Stimulated activated CD4-positive, alpha-beta T cell treated with anti-CD3 and anti-CD28 coated beads, TNF-alpha, amount 100 ng/mL, for 4 hours (primary cell): ENCODE results near the gene DLGAP1.

Experiments used
- DNase-seq, 3 experiments: peaks; one replicate each; pipeline ENCODE4 v3.0.0-alpha.2; 2020; ENCODE audit warnings: low read depth in 3 of 3

Gene DLGAP1

GRCh38 chr18:3821524-3821923 is 633.6 kb downstream of the DLGAP1 start:
- DNase-seq = no peak

- no peak for DNase-seq
Observed at GRCh38 chr18:3819961-3820360, 635.1 kb downstream of the DLGAP1 start.

- DNase-seq = no peak
Observed at GRCh38 chr18:3816610-3817363, 638.3 kb downstream of the DLGAP1 start.

GRCh38 chr18:3815991-3816390 is 639.1 kb downstream of the DLGAP1 start:
- no peak for DNase-seq

- no peak for DNase-seq
Observed at GRCh38 chr18:3814816-3815215, 640.3 kb downstream of the DLGAP1 start.

- no peak for DNase-seq
Observed at GRCh38 chr18:3810296-3810695, 644.8 kb downstream of the DLGAP1 start.

- DNase-seq = no peak
Observed at GRCh38 chr18:3808985-3809780, 645.9 kb downstream of the DLGAP1 start.

GRCh38 chr18:3806656-3807055 is 648.5 kb downstream of the DLGAP1 start:
- DNase-seq = no peak

- no peak for DNase-seq
Observed at GRCh38 chr18:3804336-3804735, 650.8 kb downstream of the DLGAP1 start.

GRCh38 chr18:3803350-3803749 is 651.8 kb downstream of the DLGAP1 start:
- DNase-seq = no peak

GRCh38 chr18:3799515-3799914 is 655.6 kb downstream of the DLGAP1 start:
- DNase-seq = no peak

- DNase-seq = no peak
Observed at GRCh38 chr18:3798032-3798431, 657.1 kb downstream of the DLGAP1 start.

- no peak for DNase-seq
Observed at GRCh38 chr18:3796434-3796833, 658.7 kb downstream of the DLGAP1 start.

- no peak for DNase-seq
Observed at GRCh38 chr18:3794537-3795348, 660.4 kb downstream of the DLGAP1 start.

GRCh38 chr18:3793545-3793944 is 661.6 kb downstream of the DLGAP1 start:
- no peak for DNase-seq

GRCh38 chr18:3793111-3793510 is 662.0 kb downstream of the DLGAP1 start:
- DNase-seq = no peak

- no peak for DNase-seq
Observed at GRCh38 chr18:3792711-3793110, 662.4 kb downstream of the DLGAP1 start.

GRCh38 chr18:3791238-3791637 is 663.9 kb downstream of the DLGAP1 start:
- no peak for DNase-seq

GRCh38 chr18:3790703-3791102 is 664.4 kb downstream of the DLGAP1 start:
- no peak for DNase-seq

- DNase-seq = no peak
Observed at GRCh38 chr18:3789525-3789924, 665.6 kb downstream of the DLGAP1 start.

- DNase-seq = no peak
Observed at GRCh38 chr18:3784949-3785348, 670.2 kb downstream of the DLGAP1 start.

- DNase-seq = no peak
Observed at GRCh38 chr18:3782901-3783300, 672.2 kb downstream of the DLGAP1 start.
